Mononuclear cell (primary cell): Measurements from ENCODE around the gene GTPBP4. TPM values are rescaled to one million over a fixed set of nuclear protein-coding genes. Genes with fewer than 3 reads are reported as not detected.
"Not testable (repeated sequence)": the region's sequence is repeated elsewhere in the genome, so short reads cannot be mapped to it uniquely, and the experiment has no call there.

Source experiments
- H3K27me3 ChIP-seq: 2 replicates; pipeline ENCODE4 v1.6.0; 2011; ENCODE audit warnings: low read length, control low read depth; ENCODE audit not compliant: insufficient read depth
- H3K4me1 ChIP-seq: 2 replicates; pipeline ENCODE4 v1.5.1; 2011; ENCODE audit warnings: mild to moderate bottlenecking, low read length, control low read depth; ENCODE audit not compliant: insufficient read depth
- H3K4me3 ChIP-seq: 2 replicates; pipeline ENCODE4 v1.5.1; 2011; ENCODE audit warnings: mild to moderate bottlenecking, low read length, moderate library complexity
- H3K9me3 ChIP-seq: 2 replicates; pipeline ENCODE4 v1.5.1; 2011; ENCODE audit warnings: low read depth, mild to moderate bottlenecking, control low read depth, low read length
- total RNA-seq: library from RNA; depleted of rRNA; stranded (reverse); fragments of >200 nt; gene quantifications from one replicate; pipeline ENCODE4 v1.2.3, GENCODE V29; 2012

The GTPBP4 gene
- total RNA-seq, 1 donor: 42.3 TPM

- Histone ChIP-seq H3K4me3 (no peak overlapping the region), H3K27me3 (no peaks in the 10 kb centered on the region), H3K9me3 (no peaks in the 10 kb centered on the region), H3K4me1 (peaks cover 5% of the 10 kb centered on the region)
Observed at GRCh38 chr10:994836-995558, 6.8 kb downstream of the GTPBP4 start.

- Histone ChIP-seq H3K27me3 (no peaks in the 10 kb centered on the region), H3K4me3 (no peak overlapping the region), H3K9me3 (no peaks in the 10 kb centered on the region), H3K4me1 (peaks cover 5% of the 10 kb centered on the region)
Observed at GRCh38 chr10:995559-995926, 7.3 kb downstream of the GTPBP4 start.

GRCh38 chr10:996031-996430 is 7.8 kb downstream of the GTPBP4 start:
- no peak overlapping the region for H3K4me3 ChIP-seq
- no peaks in the 10 kb centered on the region for H3K27me3 ChIP-seq
- no peaks in the 10 kb centered on the region for H3K9me3 ChIP-seq
- H3K4me1 ChIP-seq: no peaks in the 10 kb centered on the region

- Histone ChIP-seq H3K9me3 (peaks cover 4% of the 10 kb centered on the region), H3K4me1 (no peaks in the 10 kb centered on the region), H3K27me3 (no peaks in the 10 kb centered on the region), H3K4me3 (no peak overlapping the region)
Observed at GRCh38 chr10:997266-998022, 9.2 kb downstream of the GTPBP4 start.

- Histone ChIP-seq H3K4me1 (no peaks in the 10 kb centered on the region), H3K9me3 (peaks cover 10% of the 10 kb centered on the region), H3K4me3 (no peak overlapping the region), H3K27me3 (no peaks in the 10 kb centered on the region)
Observed at GRCh38 chr10:1002425-1003006, 14.3 kb downstream of the GTPBP4 start.

- Histone ChIP-seq H3K9me3 (peaks cover 10% of the 10 kb centered on the region), H3K4me1 (no peaks in the 10 kb centered on the region), H3K4me3 (no peak overlapping the region), H3K27me3 (no peaks in the 10 kb centered on the region)
Observed at GRCh38 chr10:1003884-1004670, 15.8 kb downstream of the GTPBP4 start.

- Histone ChIP-seq H3K27me3 (no peaks in the 10 kb centered on the region), H3K9me3 (peaks cover 10% of the 10 kb centered on the region), H3K4me3 (no peak overlapping the region), H3K4me1 (peaks cover 5% of the 10 kb centered on the region)
Observed at GRCh38 chr10:1006573-1006972, 18.3 kb downstream of the GTPBP4 start.

GRCh38 chr10:1007583-1007982 is 19.3 kb downstream of the GTPBP4 start:
- Histone ChIP-seq H3K27me3 (no peaks in the 10 kb centered on the region), H3K4me1 (peaks cover 5% of the 10 kb centered on the region), H3K9me3 (peaks cover 5% of the 10 kb centered on the region), H3K4me3 (no peak overlapping the region)

GRCh38 chr10:1009071-1009494 is 20.8 kb downstream of the GTPBP4 start:
- Histone ChIP-seq H3K27me3 (no peaks in the 10 kb centered on the region), H3K9me3 (no peaks in the 10 kb centered on the region), H3K4me3 (no peak overlapping the region), H3K4me1 (peaks cover 5% of the 10 kb centered on the region)

- H3K4me1 ChIP-seq, H3K27me3 ChIP-seq: not testable (repeated sequence)
Observed at GRCh38 chr10:1009947-1010346, 21.7 kb downstream of the GTPBP4 start.

GRCh38 chr10:1010703-1011102 is 22.5 kb downstream of the GTPBP4 start:
- Histone ChIP-seq H3K4me3 (no peak overlapping the region), H3K27me3 (no peaks in the 10 kb centered on the region), H3K9me3 (no peaks in the 10 kb centered on the region), H3K4me1 (peaks cover 5% of the 10 kb centered on the region)

More at GRCh38 chr10:1009947-1010346, 21.7 kb downstream of the GTPBP4 start:
- not testable (repeated sequence) for H3K4me3 ChIP-seq, H3K9me3 ChIP-seq

- Histone ChIP-seq H3K4me3 (no peak overlapping the region), H3K27me3 (no peaks in the 10 kb centered on the region), H3K4me1 (peaks cover 5% of the 10 kb centered on the region), H3K9me3 (no peaks in the 10 kb centered on the region)
Observed at GRCh38 chr10:1011696-1012095, 23.5 kb downstream of the GTPBP4 start.

- no peak overlapping the region for H3K4me3 ChIP-seq
- no peaks in the 10 kb centered on the region for H3K9me3 ChIP-seq
- H3K27me3 ChIP-seq: no peaks in the 10 kb centered on the region
- H3K4me1 ChIP-seq: peaks cover 4% of the 10 kb centered on the region
Observed at GRCh38 chr10:1015688-1016087, 27.5 kb downstream of the GTPBP4 start.

GRCh38 chr10:1019362-1019761 is 31.1 kb downstream of the GTPBP4 start:
- Histone ChIP-seq H3K27me3 (no peaks in the 10 kb centered on the region), H3K4me3 (no peak overlapping the region), H3K9me3 (no peaks in the 10 kb centered on the region), H3K4me1 (no peaks in the 10 kb centered on the region)

GRCh38 chr10:1020460-1020859 is 32.2 kb downstream of the GTPBP4 start:
- H3K9me3 ChIP-seq: no peaks in the 10 kb centered on the region
- H3K4me3 ChIP-seq: no peak overlapping the region

More at GRCh38 chr10:1020460-1020859, 32.2 kb downstream of the GTPBP4 start:
- Histone ChIP-seq H3K4me1 (no peaks in the 10 kb centered on the region), H3K27me3 (no peaks in the 10 kb centered on the region)
